AG04450 (cell line): ENCODE results near the gene NSUN2. TPM values are rescaled to one million over a fixed set of nuclear protein-coding genes. Genes with fewer than 3 reads are reported as not detected.

Experiments
- CTCF ChIA-PET: fragments of 300-600, 350-600 bp; formaldehyde crosslinking; extraction: SDS; loops from one replicate; lab custom pipeline; 2022; ENCODE audit warnings: antibody characterized with exemption, inconsistent platforms; lab: Charles Lee
- POLR2A ChIA-PET: fragments of 350-600 bp; formaldehyde crosslinking; extraction: SDS; loops from one replicate; lab custom pipeline; 2021; ENCODE audit warnings: antibody characterized with exemption, inconsistent platforms; lab: Yijun Ruan, JAX
- DNase-seq: peaks from one replicate; pipeline ENCODE4 v3.0.0-alpha.2; 2011; ENCODE audit warnings: low read depth, low spot score
- H3K27ac ChIP-seq: one replicate; pipeline ENCODE4 v1.5.1; 2012; ENCODE audit warnings: low read depth, low read length, control low read depth
- H3K27me3 ChIP-seq: one replicate; pipeline ENCODE4 v1.6.0; 2012; ENCODE audit warnings: low read length; ENCODE audit not compliant: control insufficient read depth, insufficient read depth
- H3K4me3 ChIP-seq: 2 replicates; pipeline ENCODE4 v1.5.1; 2011; ENCODE audit warnings: mild to moderate bottlenecking, low read depth, low read length, control low read depth
- H3K9me3 ChIP-seq: 2 replicates; pipeline ENCODE4 v1.5.1; 2012; ENCODE audit warnings: low read length; ENCODE audit not compliant: control insufficient read depth, insufficient read depth
- polyA plus RNA-seq: library from polyadenylated mRNA; depleted of rRNA; stranded (reverse); fragments of >200 nt; gene quantifications from 2 replicates; pipeline ENCODE4 v1.2.3, GENCODE V29; 2011
- TF ChIP-seq, protein P1 (sequence below): IDR thresholded peaks from 2 replicates; pipeline ENCODE4 v1.5.1; 2011; ENCODE audit warnings: low read depth, low read length, control low read depth, inconsistent platforms

Gene NSUN2
- polyA plus RNA-seq, 1 experiment: 42.0 TPM

- ChIA-PET CTCF (no interaction called here), POLR2A (no interaction called here)
- H3K27me3 ChIP-seq: peaks cover 37% of the 10 kb centered on the region
- no peak overlapping the region for H3K4me3 ChIP-seq
- H3K27ac ChIP-seq: no peak overlapping the region
- TF ChIP-seq, protein P1, sequence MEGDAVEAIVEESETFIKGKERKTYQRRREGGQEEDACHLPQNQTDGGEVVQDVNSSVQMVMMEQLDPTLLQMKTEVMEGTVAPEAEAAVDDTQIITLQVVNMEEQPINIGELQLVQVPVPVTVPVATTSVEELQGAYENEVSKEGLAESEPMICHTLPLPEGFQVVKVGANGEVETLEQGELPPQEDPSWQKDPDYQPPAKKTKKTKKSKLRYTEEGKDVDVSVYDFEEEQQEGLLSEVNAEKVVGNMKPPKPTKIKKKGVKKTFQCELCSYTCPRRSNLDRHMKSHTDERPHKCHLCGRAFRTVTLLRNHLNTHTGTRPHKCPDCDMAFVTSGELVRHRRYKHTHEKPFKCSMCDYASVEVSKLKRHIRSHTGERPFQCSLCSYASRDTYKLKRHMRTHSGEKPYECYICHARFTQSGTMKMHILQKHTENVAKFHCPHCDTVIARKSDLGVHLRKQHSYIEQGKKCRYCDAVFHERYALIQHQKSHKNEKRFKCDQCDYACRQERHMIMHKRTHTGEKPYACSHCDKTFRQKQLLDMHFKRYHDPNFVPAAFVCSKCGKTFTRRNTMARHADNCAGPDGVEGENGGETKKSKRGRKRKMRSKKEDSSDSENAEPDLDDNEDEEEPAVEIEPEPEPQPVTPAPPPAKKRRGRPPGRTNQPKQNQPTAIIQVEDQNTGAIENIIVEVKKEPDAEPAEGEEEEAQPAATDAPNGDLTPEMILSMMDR: no peak
- DNase-seq: no peak
- no peaks in the 10 kb centered on the region; the same call in 1 of the 2 replicates for H3K9me3 ChIP-seq
Measured at GRCh38 chr5:6584101-6584645, 48.7 kb downstream of the NSUN2 start.

DNA sequence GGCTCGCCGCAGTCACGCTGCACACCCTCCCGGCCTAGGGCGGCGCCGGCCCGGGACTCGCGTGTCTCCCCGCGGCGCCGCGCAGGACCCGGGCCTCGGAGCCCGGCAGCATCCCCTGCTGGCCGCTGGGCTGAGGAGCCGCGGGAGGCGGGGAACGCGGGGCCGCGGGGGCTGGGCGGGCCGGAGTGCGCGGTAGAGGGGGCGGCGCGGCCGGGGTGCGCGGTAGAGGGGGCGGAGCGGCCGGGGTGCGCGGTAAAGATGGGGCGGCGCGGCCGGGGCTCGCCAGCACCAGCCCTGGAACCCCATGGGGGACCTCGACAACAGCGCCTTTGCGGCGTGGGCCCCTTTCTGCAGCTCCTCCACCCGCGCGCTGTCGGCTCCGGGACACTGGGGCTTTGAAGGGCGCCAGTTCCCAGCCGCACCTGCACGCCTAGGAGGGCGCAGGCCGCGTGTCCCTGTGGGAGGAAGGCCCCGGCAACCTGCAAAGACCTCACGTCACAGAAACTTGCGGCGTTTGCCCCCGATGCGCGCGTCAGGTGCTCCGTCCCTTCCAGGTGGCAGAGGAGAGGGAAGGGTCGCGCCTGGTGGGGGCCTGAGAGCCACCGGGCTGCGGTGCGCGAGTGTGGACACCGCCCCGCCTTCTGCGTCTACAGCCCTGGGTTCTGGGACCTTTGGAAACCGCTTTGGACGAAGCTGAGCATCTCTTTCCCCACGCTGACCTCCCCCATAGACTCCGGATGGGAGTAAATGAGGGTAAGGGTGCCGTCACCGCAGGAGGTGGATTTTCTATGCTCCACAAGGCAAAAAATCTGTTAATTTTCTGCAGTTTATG lies 49.6 kb downstream of the NSUN2 start:
- CTCF ChIA-PET: no interaction called here
- POLR2A ChIA-PET: no interaction called here
- no peak overlapping the region for H3K27ac ChIP-seq
- no peak for DNase-seq
- TF ChIP-seq, protein P1: peak; percentile 35; the same call in 1 of the 2 replicates
- H3K4me3 ChIP-seq: peak overlapping the region; percentile 45
- no peaks in the 10 kb centered on the region; the same call in 1 of the 2 replicates for H3K9me3 ChIP-seq
- peaks cover 37% of the 10 kb centered on the region for H3K27me3 ChIP-seq

DNA sequence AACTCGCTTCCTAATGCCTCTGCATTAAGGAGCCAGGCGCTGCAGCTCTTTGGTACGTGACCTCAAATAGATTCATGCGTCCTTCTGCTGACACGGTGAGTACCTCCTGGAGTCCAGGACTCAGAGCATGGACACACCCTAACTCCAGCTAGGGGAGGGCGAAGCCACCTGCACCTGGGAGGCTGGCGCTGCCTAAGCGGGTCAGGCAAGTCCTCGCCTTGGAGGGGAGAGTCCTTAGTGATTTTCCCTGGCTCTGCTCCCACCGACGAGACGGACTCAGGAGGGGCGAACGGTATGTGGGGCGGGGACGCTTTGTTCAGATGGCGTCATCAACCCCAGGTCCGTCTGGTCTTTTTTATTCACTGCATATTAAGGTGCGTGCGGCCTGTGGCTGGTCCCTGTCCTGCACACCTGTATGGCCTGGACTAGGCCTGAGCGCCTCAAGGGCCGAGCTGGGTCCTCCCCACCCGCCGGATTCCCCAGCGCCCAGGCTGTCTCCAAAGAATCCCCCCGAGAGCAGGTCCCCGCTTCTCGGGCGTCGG lies 50.3 kb downstream of the NSUN2 start:
- POLR2A ChIA-PET: no interaction called here
- TF ChIP-seq, protein P1: no peak
- no peak overlapping the region for H3K27ac ChIP-seq
- no peaks in the 10 kb centered on the region; the same call in 1 of the 2 replicates for H3K9me3 ChIP-seq
- peak overlapping the region; percentile 1; the same call in 1 of the 2 replicates for H3K4me3 ChIP-seq
- no peak for DNase-seq
- CTCF ChIA-PET: interaction anchor here (1.7 kb wide), 2 partner anchors 163 to 1086 kb away, joined by 3 to 14 read pairs; no protein-coding TSS in a partner anchor
- H3K27me3 ChIP-seq: peaks cover 37% of the 10 kb centered on the region

DNA sequence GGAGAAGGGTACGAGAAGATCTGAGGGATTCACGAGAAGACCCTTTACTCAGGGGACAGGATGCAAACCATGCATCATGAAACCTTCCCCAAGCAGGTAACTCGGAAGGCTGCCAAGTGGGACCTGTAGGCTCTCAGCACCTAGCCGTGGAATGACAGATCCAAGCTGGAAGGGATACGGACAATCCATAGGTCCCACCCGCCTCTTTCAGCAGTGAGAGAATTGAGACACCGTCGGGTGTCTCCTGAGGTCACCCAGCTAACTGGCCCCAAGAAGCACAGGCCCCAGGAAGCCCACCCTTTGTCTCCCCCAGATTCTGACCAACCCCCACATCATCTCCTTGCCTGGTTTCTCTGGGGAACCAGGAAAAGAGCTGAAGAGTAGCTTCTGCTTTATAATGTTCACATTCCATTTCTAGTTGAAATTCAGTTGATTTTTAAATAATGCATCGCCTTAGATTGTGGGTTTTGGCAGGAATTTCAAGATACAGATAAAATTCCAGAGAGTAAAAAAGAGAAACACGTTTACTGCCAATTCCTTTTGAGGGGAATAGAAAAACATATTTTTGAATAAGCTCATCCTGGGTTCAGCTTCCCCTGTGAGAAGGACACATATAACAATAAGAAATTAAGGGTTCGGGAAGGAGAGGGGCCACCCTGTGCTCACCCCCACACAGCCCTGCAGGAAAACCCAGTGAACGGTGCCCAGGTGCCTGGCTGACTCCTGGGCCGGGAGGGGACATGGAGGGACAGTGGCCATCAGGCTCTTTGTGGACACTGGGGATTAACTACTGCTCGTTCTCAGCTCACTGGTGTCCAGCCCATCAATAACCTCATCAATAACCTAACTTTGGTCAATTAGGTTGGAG lies 51.1 kb downstream of the NSUN2 start:
- DNase-seq: no peak
- Histone ChIP-seq H3K27ac (no peak overlapping the region), H3K27me3 (peaks cover 37% of the 10 kb centered on the region), H3K9me3 (no peaks in the 10 kb centered on the region; the same call in 1 of the 2 replicates), H3K4me3 (no peak overlapping the region)
- TF ChIP-seq, protein P1: no peak
- POLR2A ChIA-PET: no interaction called here
- CTCF ChIA-PET: interaction anchor here (1.7 kb wide), 2 partner anchors 163 to 1085 kb away, joined by 3 to 14 read pairs; no protein-coding TSS in a partner anchor
